ENCODE data around the gene TBX5.

- TF ChIP-seq ETV6 (IDR thresholded peaks at IDR 0.05; ENCODE audit: borderline replicate concordance in 1 of 2, low read depth in 2 of 2, low read length in 1 of 2), result no peak
- TF ChIP-seq ETV6 (CRISPR knock-in tag; IDR thresholded peaks at IDR 0.05; ENCODE audit: borderline replicate concordance), result no peak
- TF ChIP-seq SIRT6 (IDR thresholded peaks at IDR 0.05; ENCODE audit: low read depth, low read length), result no peak
- TF ChIP-seq MECOM (CRISPR knock-in tag; IDR thresholded peaks at IDR 0.05), result no peak
- TF ChIP-seq, protein P1, sequence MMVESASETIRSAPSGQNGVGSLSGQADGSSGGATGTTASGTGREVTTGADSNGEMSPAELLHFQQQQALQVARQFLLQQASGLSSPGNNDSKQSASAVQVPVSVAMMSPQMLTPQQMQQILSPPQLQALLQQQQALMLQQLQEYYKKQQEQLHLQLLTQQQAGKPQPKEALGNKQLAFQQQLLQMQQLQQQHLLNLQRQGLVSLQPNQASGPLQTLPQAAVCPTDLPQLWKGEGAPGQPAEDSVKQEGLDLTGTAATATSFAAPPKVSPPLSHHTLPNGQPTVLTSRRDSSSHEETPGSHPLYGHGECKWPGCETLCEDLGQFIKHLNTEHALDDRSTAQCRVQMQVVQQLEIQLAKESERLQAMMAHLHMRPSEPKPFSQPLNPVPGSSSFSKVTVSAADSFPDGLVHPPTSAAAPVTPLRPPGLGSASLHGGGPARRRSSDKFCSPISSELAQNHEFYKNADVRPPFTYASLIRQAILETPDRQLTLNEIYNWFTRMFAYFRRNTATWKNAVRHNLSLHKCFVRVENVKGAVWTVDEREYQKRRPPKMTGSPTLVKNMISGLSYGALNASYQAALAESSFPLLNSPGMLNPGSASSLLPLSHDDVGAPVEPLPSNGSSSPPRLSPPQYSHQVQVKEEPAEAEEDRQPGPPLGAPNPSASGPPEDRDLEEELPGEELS (CRISPR knock-in tag; IDR thresholded peaks at IDR 0.05; ENCODE audit: borderline replicate concordance), result no peak
- TF ChIP-seq MAZ (CRISPR knock-in tag; conservative IDR thresholded peaks at IDR 0.05 in 1 of 2, IDR thresholded peaks at IDR 0.05 in 1 of 2), result no peak
- TF ChIP-seq CTCF (IDR thresholded peaks at IDR 0.05 in 2 of 3, conservative IDR thresholded peaks at IDR 0.05 in 1 of 3; ENCODE audit: insufficient read depth in 2 of 3, low read depth in 1 of 3, low read length in 3 of 3), result no peak
- TF ChIP-seq HMGXB4 (CRISPR knock-in tag; IDR thresholded peaks at IDR 0.05), result no peak
- TF ChIP-seq E4F1 (CRISPR knock-in tag; IDR thresholded peaks at IDR 0.05; ENCODE audit: borderline replicate concordance), result no peak
- no peak for TF ChIP-seq FIP1L1 (IDR thresholded peaks at IDR 0.05; ENCODE audit: low read depth, low read length, poor library complexity, severe bottlenecking)
- TF ChIP-seq HMG20A (CRISPR knock-in tag; conservative IDR thresholded peaks at IDR 0.05), result no peak
- no peak for TF ChIP-seq NR2C1 (IDR thresholded peaks at IDR 0.05)
- no peak for TF ChIP-seq NR2C1 (tag; IDR thresholded peaks at IDR 0.05)
- TF ChIP-seq GTF2F1 (IDR thresholded peaks at IDR 0.05; ENCODE audit: low read depth, low read length), result no peak
Observed at GRCh38 chr12:114420182-114420943, 14.4 kb upstream of the TBX5 start.
